Measurements from ENCODE around the gene ZNF880.
"Not testable (repeated sequence)": the region's sequence is repeated elsewhere in the genome, so short reads cannot be mapped to it uniquely, and the experiment has no call there.

ZNF880 gene

GRCh38 chr19:52369559-52370340 is at the start of gene ZNF880:
TSS of gene ZNF880 (plus strand) at chr19:52369923. CDS start at chr19:52369966, 43 bp downstream.
- peak; percentile 74 to 90 for DNase-seq (ENCODE audit: low read depth in 1 of 2, low spot score in 1 of 2)

GRCh38 chr19:52322429-52322828 is 47.3 kb upstream of the ZNF880 start:
- DNase-seq (ENCODE audit: low read depth in 1 of 2, low spot score in 1 of 2) = no peak

- no peak for DNase-seq (ENCODE audit: low read depth in 1 of 2, low spot score in 1 of 2)
These were observed 38.0 kb upstream of the ZNF880 start for GRCh38 chr19:52331757-52332156.

- no peak for DNase-seq (ENCODE audit: low read depth in 1 of 2, low spot score in 1 of 2)
These were observed 34.0 kb upstream of the ZNF880 start for GRCh38 chr19:52335768-52336116.

GRCh38 chr19:52336117-52336790 is 33.5 kb upstream of the ZNF880 start, which contains the start of gene ZNF610:
TSS of gene ZNF610 (plus strand) at chr19:52336243. CDS start at chr19:52349173, 12,930 bp downstream.
- DNase-seq (ENCODE audit: low read depth in 1 of 2, low spot score in 1 of 2) = peak; percentile 77 to 83

GRCh38 chr19:52336791-52337381 is 32.8 kb upstream of the ZNF880 start:
- no peak for DNase-seq (ENCODE audit: low read depth in 1 of 2, low spot score in 1 of 2)

GRCh38 chr19:52339022-52339421 is 30.7 kb upstream of the ZNF880 start:
- not testable (repeated sequence) for DNase-seq (ENCODE audit: low read depth in 1 of 2, low spot score in 1 of 2)

GRCh38 chr19:52343548-52343947 is 26.2 kb upstream of the ZNF880 start:
- peak in 1 of 2 donors; percentile 8 for DNase-seq (ENCODE audit: low read depth in 1 of 2, low spot score in 1 of 2)

GRCh38 chr19:52345162-52345561 is 24.6 kb upstream of the ZNF880 start:
- no peak for DNase-seq (ENCODE audit: low read depth in 1 of 2, low spot score in 1 of 2)

- no peak for DNase-seq (ENCODE audit: low read depth in 1 of 2, low spot score in 1 of 2)
These were observed 18.2 kb upstream of the ZNF880 start for GRCh38 chr19:52351512-52351911.

- no peak for DNase-seq (ENCODE audit: low read depth in 1 of 2, low spot score in 1 of 2)
These were observed 3.3 kb upstream of the ZNF880 start for GRCh38 chr19:52366414-52366824.

- DNase-seq (ENCODE audit: low read depth in 1 of 2, low spot score in 1 of 2) = no peak
These were observed 603 bp downstream of the ZNF880 start for GRCh38 chr19:52370341-52370710.

GRCh38 chr19:52391135-52391534 is 21.4 kb downstream of the ZNF880 start:
- no peak for DNase-seq (ENCODE audit: low read depth in 1 of 2, low spot score in 1 of 2)

- peak; percentile 78 to 87 for DNase-seq (ENCODE audit: low read depth in 1 of 2, low spot score in 1 of 2)
These were observed 27.8 kb downstream of the ZNF880 start, which contains the start of gene ZNF528 for GRCh38 chr19:52397310-52398080. TSS of gene ZNF528 (plus strand) at chr19:52397849. CDS start at chr19:52402014, 4,165 bp downstream.

GRCh38 chr19:52398081-52398441 is 28.3 kb downstream of the ZNF880 start:
- no peak for DNase-seq (ENCODE audit: low read depth in 1 of 2, low spot score in 1 of 2)

GRCh38 chr19:52410276-52410675 is 40.6 kb downstream of the ZNF880 start:
- no peak for DNase-seq (ENCODE audit: low read depth in 1 of 2, low spot score in 1 of 2)

GRCh38 chr19:52415711-52416110 is 46.0 kb downstream of the ZNF880 start:
- DNase-seq (ENCODE audit: low read depth in 1 of 2, low spot score in 1 of 2) = no peak

- DNase-seq (ENCODE audit: low read depth in 1 of 2, low spot score in 1 of 2) = no peak
These were observed 59.2 kb downstream of the ZNF880 start, which contains the start of gene ZNF534 for GRCh38 chr19:52428937-52429336. TSS of gene ZNF534 (plus strand) at chr19:52429148. CDS start at chr19:52431475, 2,327 bp downstream.
